C4-2B (cell line): Measurements from ENCODE around the gene RAB22A.

ENCODE experiments used
- CTCF ChIP-seq: fragments of 450-650 bp; conservative IDR thresholded peaks from 2 replicates; pipeline ENCODE4 v1.5.1; 2017; ENCODE audit warnings: mild to moderate bottlenecking
- ZFX ChIP-seq: fragments of 450-650 bp; IDR thresholded peaks from 2 replicates; pipeline ENCODE4 v1.6.1; 2017

- TF ChIP-seq CTCF (no peak), ZFX (no peak)
Measured at GRCh38 chr20:58330687-58331086, 21.2 kb downstream of the RAB22A start.
